GM21367 (cell line): Measurements from ENCODE around the gene NUDT1.

Source experiments
- ATAC-seq: cut with Tn5 transposase; IDR thresholded peaks from one replicate; pipeline ENCODE4 v1.9.1; 2021; ENCODE audit not compliant: unreplicated experiment

NUDT1 gene

DNA sequence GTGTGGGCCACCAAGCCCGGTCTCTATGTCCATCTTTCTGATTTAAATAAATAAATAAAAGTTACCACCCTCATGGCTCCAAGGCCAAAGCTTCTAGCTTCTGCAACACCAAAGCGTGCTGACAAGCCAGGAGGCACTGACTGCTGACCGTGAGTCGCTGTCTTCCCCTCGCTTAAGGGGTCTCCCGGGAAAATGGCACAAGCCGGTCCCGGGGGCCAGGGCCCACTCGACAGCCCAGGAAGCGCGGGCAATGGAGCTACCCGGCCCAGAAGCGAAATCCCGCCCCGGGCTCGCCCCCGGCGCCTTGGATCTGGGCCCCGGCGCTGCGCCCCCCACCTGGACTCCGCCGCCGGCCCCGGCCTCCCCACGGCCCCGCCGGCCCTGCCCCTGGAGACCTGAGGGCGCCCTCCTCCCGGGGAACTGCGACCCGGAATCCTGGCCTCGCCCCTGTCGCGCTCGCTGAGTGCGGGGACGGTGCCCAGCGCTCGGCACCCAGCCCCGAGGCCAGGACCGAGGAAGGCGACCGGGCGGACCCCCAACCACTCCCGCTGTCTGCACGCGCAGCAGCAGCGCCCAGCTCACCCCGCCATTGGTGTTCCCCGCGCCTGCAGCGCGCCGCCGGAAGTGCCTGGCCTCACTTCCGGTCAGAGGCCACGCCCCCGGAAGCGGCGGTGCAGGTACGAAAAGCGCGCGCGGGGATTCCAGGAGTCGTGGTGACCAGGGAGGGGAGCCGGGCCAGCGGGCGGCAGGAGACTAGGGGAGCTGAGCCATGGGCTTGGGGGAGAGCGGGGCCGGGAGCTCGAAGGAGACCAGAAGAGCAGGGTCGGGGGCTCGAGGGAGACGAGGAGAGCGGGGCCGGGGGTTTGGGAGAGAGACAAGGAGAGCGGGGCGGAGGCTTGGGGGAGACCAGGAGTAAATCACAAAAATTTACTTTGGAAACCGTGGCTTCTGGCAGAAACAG is at the start of gene NUDT1, which contains the start of gene MRM2:
TSS of gene NUDT1 (plus strand) at position 647 of the 961 bp plus-strand sequence. CDS start 2,349 bp downstream, outside the sequence.
TSS of gene MRM2 (minus strand) at position 626 of the 961 bp plus-strand sequence. CDS start at position 590, 36 bp downstream.
- peak; percentile 57 for ATAC-seq

DNA sequence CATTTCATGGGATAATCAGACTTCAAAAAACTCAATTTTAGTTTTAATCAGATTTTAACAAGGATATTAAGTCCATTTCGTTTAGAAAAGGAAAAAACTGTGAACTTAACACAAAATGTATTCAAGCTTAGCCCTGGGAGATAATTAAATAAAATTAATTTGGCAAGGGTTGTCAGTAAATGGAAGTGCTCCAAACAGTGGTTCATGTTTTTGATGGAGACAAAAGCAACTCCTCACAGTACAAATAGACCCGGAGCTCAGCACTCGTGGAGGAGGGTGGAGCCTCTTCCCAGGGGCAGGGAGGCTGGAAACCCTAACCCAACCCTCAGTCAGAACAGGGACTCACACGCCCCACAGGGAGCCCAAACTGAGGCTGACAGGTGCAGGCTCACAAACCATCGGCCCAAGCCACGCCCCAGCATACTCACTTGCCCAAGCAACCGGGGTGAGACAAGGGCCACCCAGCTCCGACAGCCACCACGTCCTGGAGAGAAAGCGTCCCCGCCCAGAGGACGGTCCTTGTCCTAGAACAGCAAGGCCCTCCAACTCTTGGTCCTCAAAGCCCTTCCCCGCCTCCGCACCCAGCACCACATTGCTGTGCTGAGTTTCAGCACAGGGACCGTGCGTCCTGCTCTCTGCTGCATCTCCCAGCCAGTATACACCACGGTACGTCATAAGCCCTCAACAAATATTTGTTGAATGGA is 49.0 kb upstream of the NUDT1 start:
- no peak for ATAC-seq

GRCh38 chr7:2193575-2194305 is 48.3 kb upstream of the NUDT1 start:
- no peak for ATAC-seq

GRCh38 chr7:2195400-2196246 is 46.4 kb upstream of the NUDT1 start:
- ATAC-seq: no peak

GRCh38 chr7:2196381-2197378 is 45.3 kb upstream of the NUDT1 start:
- no peak for ATAC-seq

GRCh38 chr7:2197436-2198155 is 44.4 kb upstream of the NUDT1 start:
- no peak for ATAC-seq

DNA sequence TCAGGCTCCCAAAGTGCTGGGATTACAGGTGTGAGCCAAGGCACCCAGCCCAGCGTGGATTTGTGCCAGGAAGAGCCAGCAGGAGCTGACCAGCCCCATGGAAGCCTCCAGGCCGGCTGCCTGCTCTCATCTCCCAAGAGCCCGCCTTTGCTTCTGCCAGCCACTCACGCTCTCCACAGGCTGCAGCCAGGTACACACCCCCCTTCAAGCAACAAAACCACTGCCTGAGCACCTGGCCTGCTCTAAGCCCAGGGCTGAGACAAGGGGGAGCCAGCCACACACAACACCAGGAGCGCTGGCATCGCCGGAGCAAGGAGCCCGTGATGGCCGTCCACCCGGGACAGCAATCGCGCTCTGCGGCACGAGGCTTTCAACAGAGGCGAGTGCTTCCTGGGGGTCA is 43.8 kb upstream of the NUDT1 start:
- ATAC-seq: no peak

DNA sequence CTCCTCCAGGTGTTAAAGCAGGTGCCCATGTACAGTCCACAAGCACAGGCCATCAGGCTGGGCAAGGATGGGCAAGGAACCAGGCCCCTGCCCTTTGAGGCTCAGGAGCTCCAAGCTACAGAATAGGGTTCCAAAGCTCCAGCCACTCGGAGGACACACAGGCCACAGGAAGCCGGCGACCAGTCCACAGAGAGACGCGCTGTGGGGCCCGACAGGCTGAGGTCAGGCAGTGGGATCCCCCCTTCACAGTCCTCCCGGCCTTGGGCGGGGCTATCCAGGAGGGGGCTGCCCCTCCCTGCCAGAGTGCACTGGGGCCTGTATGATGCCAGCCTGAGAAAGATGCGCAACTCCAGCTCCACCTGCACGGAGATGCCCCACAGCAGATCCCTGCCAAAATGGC is 43.3 kb upstream of the NUDT1 start:
- no peak for ATAC-seq

- ATAC-seq: no peak
These were observed 42.5 kb upstream of the NUDT1 start for GRCh38 chr7:2199528-2199927.

GRCh38 chr7:2199956-2200583 is 42.0 kb upstream of the NUDT1 start:
- ATAC-seq: no peak

DNA sequence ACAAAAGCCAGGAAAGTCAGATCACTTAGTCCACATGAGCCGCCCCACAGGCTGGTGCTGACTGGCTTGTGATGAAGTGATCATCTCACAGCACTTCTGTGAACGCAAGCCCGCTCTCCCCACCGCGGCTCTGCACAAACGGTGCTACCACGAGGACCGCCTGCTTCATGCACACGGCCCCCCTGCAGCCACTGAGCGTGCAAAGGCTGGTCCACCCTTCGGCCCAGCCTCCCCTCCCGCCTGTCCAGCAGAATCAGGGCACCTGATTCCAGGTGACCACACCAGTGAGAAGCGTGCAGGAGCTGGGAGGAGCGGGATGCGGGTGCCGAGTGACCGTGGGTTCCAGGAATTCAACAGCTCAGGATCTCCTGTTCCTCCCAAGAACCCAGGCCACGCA is 41.4 kb upstream of the NUDT1 start:
- ATAC-seq: no peak

DNA sequence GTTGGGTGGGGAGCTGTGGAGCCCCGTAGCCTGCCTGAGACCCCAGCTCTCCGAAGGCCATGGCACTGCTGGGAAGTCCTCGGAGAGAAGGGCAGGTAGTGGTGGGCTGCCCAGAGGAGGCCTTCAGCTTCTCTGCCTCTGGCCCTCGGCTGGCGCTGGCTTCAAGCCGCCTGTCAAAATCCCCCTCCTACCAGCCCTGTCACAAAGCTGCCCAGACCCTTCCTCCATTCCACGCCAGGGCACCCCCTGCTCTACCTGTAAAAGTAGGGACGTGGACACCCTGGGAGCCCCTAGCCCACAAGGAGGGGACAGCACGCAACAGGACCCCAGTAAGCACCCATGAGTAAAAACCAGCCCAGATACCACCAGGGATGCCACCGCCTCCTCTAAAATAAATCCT is 40.9 kb upstream of the NUDT1 start:
- no peak for ATAC-seq

DNA sequence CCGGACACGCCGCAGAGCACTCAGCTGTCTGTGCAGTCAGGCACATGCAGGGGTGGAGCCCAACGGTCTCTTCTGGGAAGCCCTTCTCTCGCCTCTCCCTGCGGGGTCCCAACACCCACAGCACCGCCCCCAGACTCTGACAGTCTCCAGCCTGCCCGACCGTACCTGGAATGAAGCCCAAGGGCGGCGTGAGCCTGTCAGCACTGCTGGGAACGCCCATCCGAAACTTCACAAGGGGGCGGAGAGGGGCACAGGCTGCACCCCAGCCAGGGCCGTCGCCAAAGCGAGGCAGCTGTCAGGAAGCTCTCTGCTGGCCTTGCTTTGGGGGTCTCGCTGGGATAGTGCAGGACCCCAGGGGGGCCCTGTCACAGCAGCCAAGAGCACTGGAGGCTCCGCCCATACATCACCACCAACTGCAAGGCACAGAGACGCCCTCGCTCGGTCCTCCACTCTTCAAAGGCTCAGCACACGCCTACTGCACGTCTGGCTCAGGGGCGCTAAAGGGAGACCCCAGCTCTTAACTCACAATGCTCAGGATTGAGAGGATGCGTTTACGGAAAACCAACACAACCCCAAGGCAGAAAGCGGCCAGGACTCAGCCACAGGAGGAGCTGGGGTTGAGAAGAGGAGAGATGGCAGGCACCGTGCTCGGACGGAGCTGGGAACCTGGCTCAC is 40.2 kb upstream of the NUDT1 start:
- no peak for ATAC-seq

DNA sequence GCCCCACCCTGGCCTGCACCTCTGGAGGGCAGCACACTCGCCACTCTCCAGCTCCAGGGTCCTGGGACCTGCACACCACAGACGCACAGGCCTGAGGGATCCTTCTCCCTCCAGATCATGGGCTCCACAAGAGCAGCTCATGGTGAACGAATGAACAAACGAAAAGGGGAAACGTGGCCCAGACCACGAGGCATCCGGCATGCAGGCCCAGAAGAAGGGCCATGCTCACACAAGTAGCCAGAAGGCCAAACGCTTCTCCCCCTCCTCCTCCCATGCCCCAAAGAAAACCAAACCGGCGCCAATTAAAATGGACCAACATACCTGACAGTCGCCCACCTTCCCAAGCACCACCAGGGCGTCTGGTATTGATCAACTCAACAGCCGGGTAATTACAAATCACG is 39.7 kb upstream of the NUDT1 start:
- ATAC-seq: no peak

GRCh38 chr7:2202901-2203765 is 38.9 kb upstream of the NUDT1 start:
- ATAC-seq: no peak

DNA sequence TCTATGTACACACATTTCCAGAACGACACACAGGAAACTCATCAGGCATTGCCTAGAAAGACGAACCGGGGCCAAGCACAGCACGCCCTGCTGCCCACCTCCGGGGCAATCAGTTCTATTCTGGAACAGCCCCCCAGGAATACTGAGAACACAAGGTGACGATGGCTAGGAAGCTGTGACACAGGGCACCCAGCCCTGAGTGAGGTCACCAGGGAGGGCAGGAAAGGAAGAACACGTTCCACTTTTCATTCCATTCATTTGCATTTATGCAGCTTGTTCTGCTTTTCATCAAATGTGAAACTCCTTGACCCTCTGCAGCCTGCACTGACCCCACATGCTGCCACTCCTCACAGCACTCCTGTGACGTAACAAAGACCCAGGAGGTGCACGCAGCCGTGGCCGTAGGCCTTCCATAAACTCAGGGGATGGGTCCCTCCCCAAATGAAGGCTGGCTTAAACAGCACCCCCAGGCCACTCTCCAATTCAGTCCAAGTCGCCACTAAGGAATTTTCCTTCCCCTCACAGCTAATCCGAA is 38.2 kb upstream of the NUDT1 start:
- ATAC-seq: peak; percentile 51
